NCI-H2227 (cell line): ENCODE data around the gene MRPL14.

Source experiments
- DNase-seq: peaks from one replicate; lab custom pipeline; 2025; ENCODE audit not compliant: unreplicated experiment; lab: John Stamatoyannopoulos, UW

MRPL14 gene

DNA sequence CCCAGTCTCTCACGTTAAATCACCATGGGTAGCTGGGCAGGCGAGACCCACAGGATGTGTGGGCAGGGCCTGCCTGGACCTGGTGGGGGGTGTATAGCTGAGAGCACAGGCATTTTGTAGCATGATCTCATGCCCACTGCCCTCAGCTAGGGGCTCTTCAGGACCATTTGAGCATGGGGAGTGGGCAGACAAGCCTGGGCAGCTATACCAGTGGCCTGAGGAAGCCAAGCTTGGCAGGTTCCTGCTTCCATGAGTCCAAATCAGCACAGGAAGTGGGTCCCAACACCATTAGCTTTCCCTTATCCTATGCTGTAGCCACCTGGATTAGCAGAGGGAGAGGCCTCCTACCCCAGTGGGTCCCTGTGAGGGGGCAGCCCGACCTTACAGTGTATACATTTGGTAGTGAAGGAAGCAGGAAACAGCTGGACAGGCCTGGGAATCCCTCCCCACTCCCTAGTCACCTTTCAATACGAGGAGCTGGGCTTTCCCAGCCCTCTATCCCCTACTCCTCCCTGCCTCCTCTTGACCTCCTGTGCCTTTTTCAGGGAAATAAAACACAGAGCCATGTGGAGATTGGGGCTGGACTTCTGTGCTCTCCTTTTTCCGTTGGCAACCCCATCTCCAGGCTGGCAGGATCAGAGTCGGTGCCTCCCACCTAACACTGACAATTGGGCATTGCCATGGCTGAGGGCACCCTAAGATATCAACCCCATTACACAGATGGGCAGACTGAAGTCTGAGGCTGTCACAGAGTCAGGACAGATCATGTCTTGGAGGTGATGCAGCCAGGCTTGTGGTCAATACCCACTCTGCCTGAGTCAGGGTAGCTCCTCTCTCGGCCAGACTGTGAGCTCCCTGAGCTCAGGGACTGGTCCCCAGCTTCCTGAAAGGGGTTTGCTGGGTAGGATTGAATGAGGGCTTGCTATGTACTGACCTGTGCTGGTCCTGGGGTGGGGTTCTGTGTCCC is 59.8 kb downstream of the MRPL14 start:
- no peak for DNase-seq

DNA sequence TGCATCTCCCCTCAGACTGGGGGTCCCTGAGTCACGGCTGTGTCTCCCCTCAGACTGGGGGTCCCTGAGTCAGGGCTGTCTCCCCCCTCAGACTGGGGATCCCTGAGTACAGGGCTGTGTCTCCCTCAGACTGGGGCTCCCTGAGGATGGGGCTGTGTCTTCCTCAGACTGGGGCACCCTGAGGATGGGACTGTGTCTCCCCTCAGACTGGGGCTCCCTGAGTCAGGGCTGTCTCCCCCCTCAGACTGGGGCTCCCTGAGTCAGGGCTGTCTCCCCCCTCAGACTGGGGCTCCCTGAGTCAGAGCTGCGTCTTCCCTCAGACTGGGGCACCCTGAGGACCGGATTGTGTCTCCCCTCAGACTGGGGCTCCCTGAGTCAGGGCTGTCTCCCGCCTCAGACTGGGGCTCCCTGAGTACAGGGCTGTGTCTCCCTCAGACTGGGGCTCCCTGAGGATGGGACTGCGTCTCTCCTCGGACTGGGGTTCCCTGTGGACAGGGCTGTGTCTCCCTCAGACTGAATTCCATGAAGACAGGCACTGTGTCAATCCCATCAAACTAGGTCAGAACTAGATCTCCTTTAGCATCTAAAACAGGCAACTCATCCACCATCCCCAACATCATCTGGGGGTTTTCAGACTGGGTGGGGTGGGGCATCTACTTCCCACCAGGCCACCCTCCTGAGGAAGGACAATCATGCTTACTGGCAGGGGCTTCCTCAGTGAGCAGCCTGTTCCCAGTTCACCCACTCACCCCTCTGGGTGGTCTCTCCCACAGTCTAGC is 60.7 kb downstream of the MRPL14 start:
- DNase-seq: no peak

DNA sequence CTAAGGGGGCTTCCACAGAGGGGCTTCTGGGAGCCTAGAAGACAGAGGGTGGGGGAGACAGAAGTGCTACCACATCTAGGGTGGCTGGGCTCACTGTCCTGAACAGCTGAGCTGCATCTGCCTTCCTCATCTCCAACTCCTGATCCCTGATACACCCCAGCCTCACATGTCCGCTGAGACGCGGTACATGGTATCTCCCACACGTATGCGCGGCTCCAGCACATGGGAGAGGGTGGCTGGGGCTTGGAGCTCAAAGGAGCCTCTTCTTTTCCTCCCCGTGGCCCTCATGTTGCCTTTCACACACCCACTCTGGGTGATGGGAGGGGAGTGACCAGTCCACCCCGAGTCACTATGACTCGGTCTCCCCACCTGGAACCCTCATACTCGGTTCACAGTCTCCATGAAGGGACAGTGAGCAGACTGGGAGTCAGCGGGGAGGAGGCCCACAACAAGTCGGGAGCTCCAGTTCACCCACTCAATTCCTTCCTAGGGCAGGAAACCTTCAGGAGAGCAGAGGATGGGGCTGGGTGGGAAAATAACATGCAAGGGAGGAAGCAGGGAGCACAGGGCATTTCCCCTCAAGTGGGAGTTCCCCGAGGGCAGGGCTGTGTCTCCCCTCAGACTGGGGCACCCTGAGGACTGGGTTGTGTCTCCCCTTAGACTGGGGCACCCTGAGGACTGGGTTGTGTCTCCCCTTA is 61.7 kb downstream of the MRPL14 start:
- DNase-seq: no peak

DNA sequence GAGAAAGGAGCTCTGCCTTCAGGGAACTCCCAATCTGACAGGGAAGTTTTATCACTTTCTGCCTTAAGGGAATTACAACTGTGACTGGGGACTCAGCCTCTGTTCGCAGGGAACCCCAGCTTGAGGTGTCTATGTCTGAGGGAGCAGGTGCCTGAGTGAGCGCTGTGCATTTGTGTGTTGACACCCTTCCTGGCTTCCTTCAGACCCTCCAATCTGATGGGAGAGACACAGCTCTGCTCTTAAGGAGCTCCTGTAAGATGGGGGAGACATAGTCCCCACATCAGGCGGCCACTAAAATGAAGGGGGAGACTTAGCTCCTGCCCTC is 62.3 kb downstream of the MRPL14 start:
- no peak for DNase-seq

DNA sequence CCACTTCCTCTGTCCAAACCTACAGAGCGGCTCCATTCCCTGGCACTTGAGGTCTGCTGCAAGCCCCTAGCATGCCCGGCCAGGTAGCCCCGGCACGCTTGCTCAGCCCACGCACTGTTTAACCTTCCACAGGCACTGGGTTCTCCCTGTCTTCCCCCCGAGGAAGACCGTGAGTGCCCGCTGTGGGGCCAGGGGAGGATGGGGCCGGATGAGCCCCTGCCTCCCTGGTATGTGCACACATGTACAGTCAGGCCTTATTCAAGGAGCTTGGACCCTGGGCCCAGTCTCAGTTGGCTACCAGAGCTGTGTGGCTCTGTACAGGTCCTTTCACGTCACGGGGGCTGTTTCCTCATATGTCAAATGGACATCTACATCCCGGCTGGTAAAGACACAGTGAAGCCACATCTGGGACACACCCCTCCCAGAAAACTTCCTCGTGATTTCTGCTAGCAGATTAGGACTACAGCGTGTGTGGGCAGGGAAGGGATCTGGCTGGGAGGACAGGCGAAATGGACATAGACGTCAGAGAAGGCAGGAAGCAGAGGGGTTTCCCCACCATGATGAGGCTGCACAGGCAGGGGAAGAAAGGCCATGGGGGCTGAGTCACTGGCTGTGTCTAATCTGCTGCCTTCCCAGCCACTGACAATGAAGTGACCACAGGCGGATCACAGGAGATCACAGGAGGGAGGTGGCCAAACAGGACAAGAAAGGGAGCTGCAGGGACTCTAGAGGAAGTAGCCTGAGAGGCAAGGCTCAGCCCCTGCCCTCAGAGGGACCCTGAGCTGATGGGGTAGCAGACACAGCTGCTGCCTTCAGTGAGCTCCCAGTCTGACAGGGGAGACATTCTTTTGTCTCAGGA is 62.9 kb downstream of the MRPL14 start:
- no peak for DNase-seq

DNA sequence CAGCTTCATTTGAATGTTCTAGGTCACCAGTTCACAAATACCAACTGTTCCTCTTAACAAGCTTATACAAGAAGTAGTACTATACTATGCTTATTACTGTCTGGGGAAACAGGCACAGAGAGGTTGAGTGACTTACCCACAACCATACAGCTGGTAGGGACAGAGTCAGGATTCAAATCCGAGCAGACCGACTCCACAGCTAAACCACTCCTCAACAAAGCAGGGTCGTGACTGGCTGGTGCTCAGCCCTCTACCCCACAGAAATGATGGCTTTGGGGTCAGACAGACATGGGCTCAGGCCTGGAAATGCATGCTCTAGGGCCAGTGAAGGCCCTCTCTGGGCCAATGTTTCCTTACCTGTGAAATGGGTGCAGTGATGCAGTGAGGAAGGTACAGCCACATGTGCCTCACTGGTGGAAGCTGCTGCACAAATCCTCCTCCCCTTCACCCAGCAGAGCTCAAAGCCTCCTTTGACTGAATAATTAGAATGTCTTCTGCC is 63.6 kb downstream of the MRPL14 start:
- DNase-seq: no peak
